A673 (cell line): ENCODE measurements around the gene MYO1H. TPM values are rescaled to one million over a fixed set of nuclear protein-coding genes. Genes with fewer than 3 reads are reported as not detected.
"Not testable (repeated sequence)": the region's sequence is repeated elsewhere in the genome, so short reads cannot be mapped to it uniquely, and the experiment has no call there.

Experiments used
- BruUV-seq: library from RNA; stranded (reverse); fragments of 400-500 nt; replicated peaks from 2 replicates; lab custom pipeline; 2021; lab: Mats Ljungman, UMichigan
- CTCF ChIA-PET: fragments of 300-600 bp; sonication (Branson Sonifier 250); formaldehyde crosslinking; loops from one replicate; lab custom pipeline; 2022; ENCODE audit warnings: antibody characterized with exemption; lab: Charles Lee
- POLR2A ChIA-PET: fragments of 300-600 bp; sonication (Branson Sonifier 250); formaldehyde crosslinking; loops from one replicate; lab custom pipeline; 2022; ENCODE audit warnings: antibody characterized with exemption; ENCODE audit not compliant: low non-redundant PET; lab: Charles Lee
- DNase-seq: peaks from one replicate; pipeline ENCODE4 v3.0.0-alpha.2; 2015; ENCODE audit warnings: low spot score
- H3K27ac ChIP-seq: fragments of 200-600 bp; sonication (generic); 2 replicates; pipeline ENCODE4 v1.5.1; 2016; ENCODE audit warnings: mixed run types, low read depth, mild to moderate bottlenecking, mixed read lengths, antibody characterized with exemption, low read length; ENCODE audit not compliant: poor library complexity, severe bottlenecking
- H3K27me3 ChIP-seq: fragments of 200-600 bp; sonication (generic); replicated peaks from 2 replicates; pipeline ENCODE4 v1.6.1; 2017; ENCODE audit warnings: mixed run types, low read depth, mild to moderate bottlenecking, mixed read lengths, antibody characterized with exemption, low read length; ENCODE audit not compliant: insufficient read depth, poor library complexity
- H3K36me3 ChIP-seq: fragments of 200-600 bp; sonication (generic); 2 replicates; pipeline ENCODE4 v1.6.1; 2016; ENCODE audit warnings: mixed run types, mild to moderate bottlenecking, mixed read lengths, antibody characterized with exemption, low read length; ENCODE audit not compliant: insufficient read depth, poor library complexity, severe bottlenecking
- H3K4me1 ChIP-seq: fragments of 200-600 bp; sonication (generic); 2 replicates; pipeline ENCODE4 v1.6.1; 2017; ENCODE audit warnings: mixed run types, mild to moderate bottlenecking, mixed read lengths, antibody characterized with exemption, low read length; ENCODE audit not compliant: insufficient read depth, poor library complexity, severe bottlenecking
- H3K4me3 ChIP-seq: fragments of 200-600 bp; sonication (generic); 2 replicates; pipeline ENCODE4 v1.5.1; 2016; ENCODE audit warnings: low read depth, mixed run types, mild to moderate bottlenecking, mixed read lengths, low read length; ENCODE audit not compliant: poor library complexity, severe bottlenecking
- H3K9me3 ChIP-seq: fragments of 200-600 bp; sonication (generic); 2 replicates; pipeline ENCODE4 v1.6.1; 2016; ENCODE audit warnings: mixed run types, low read depth, mild to moderate bottlenecking, mixed read lengths, antibody characterized with exemption, low read length; ENCODE audit not compliant: poor library complexity, severe bottlenecking
- CTCF ChIP-seq: fragments of 300-800, 200-600 bp; sonication (generic); conservative IDR thresholded peaks from 2 replicates; pipeline ENCODE4 v1.5.1; 2017; ENCODE audit warnings: low read depth, mild to moderate bottlenecking, antibody characterized with exemption, low read length, moderate library complexity, mixed read lengths
- EZH2 ChIP-seq: fragments of 200-600 bp; sonication (generic); IDR thresholded peaks from 2 replicates; pipeline ENCODE4 v1.6.1; 2017; ENCODE audit warnings: borderline replicate concordance, low read depth, mild to moderate bottlenecking, mixed read lengths, antibody characterized with exemption, low read length; ENCODE audit not compliant: poor library complexity, severe bottlenecking
- intact Hi-C: fragments of 100-400 bp; cut with micrococcal nuclease; formaldehyde crosslinking; loops from one replicate; pipeline ENCODE4 v1.10.0; 2022; ENCODE audit not compliant: unreplicated experiment
- total RNA-seq: library from RNA; stranded (reverse); gene quantifications from 2 replicates; pipeline ENCODE4 v1.2.3, GENCODE V29; 2021

MYO1H gene
- total RNA-seq, 1 experiment from 2014 or later, result not detected

- Histone ChIP-seq H3K36me3 (no peaks in the 10 kb centered on the region), H3K27ac (no peak overlapping the region), H3K9me3 (no peaks in the 10 kb centered on the region), H3K27me3 (peaks cover 51% of the 10 kb centered on the region), H3K4me3 (peak overlapping the region; percentile 42), H3K4me1 (peaks cover 6% of the 10 kb centered on the region)
- ChIA-PET CTCF (no interaction called here), POLR2A (no interaction called here)
- DNase-seq, result peak; percentile 32
- intact Hi-C loops, result no loop called here
- no TSS peak for BruUV-seq
- TF ChIP-seq EZH2 (no peak), CTCF (no peak)
Observed at GRCh38 chr12:109309381-109310246, 38.1 kb upstream of the MYO1H start.

GRCh38 chr12:109310247-109311125 is 37.2 kb upstream of the MYO1H start:
- Histone ChIP-seq H3K36me3 (no peaks in the 10 kb centered on the region), H3K4me3 (peak overlapping the region; percentile 42), H3K27ac (no peak overlapping the region), H3K9me3 (no peaks in the 10 kb centered on the region), H3K27me3 (peaks cover 48% of the 10 kb centered on the region), H3K4me1 (peaks cover 6% of the 10 kb centered on the region)
- peak; percentile 71 for TF ChIP-seq EZH2
- no peak for TF ChIP-seq CTCF
- intact Hi-C loops, result no loop called here
- ChIA-PET POLR2A (no interaction called here), CTCF (no interaction called here)
- BruUV-seq, result no TSS peak
- no peak for DNase-seq

- CTCF ChIA-PET, H3K36me3 ChIP-seq, H3K27ac ChIP-seq, intact Hi-C loops, BruUV-seq, H3K4me3 ChIP-seq, POLR2A ChIA-PET, H3K4me1 ChIP-seq, DNase-seq, H3K9me3 ChIP-seq: not testable (repeated sequence)
- H3K27me3 ChIP-seq, result peaks cover 16% of the 10 kb centered on the region
Observed at GRCh38 chr12:109321294-109321693, 26.4 kb upstream of the MYO1H start.
